H1 (cell line): ENCODE measurements around the gene NCF2. TPM values are rescaled to one million over a fixed set of nuclear protein-coding genes. Genes with fewer than 3 reads are reported as not detected.
A peak's percentile ranks its signal among the peaks of the same experiment; 100 is the strongest.

Experiments used
- CTBP2 ChIP-seq: IDR thresholded peaks from 2 replicates; pipeline ENCODE4 v1.7.0; 2011; ENCODE audit warnings: borderline replicate concordance, mild to moderate bottlenecking, moderate library complexity, mixed read lengths, low read length; ENCODE audit not compliant: insufficient read depth, insufficient read length
- KDM4A ChIP-seq: IDR thresholded peaks from one replicate; pipeline ENCODE4 v1.7.1; 2012; ENCODE audit warnings: low read depth, mild to moderate bottlenecking, moderate library complexity, low read length, inconsistent platforms; ENCODE audit not compliant: severe bottlenecking
- POU5F1 ChIP-seq: IDR thresholded peaks from 2 replicates; pipeline ENCODE4 v1.6.1; 2011; ENCODE audit warnings: low read depth, mild to moderate bottlenecking, low read length, moderate library complexity
- TAF1 ChIP-seq: IDR thresholded peaks from 2 replicates; pipeline ENCODE4 v1.6.1; 2011; ENCODE audit warnings: mild to moderate bottlenecking, low read depth, low read length
- polyA plus RNA-seq, 7 experiments: library from polyadenylated mRNA; depleted of rRNA in 3 of 7; stranded (reverse) in 5 of 7; unstranded in 2 of 7; fragments of >200 nt in 5 of 7; fragments of 200-250 nt in 2 of 7; gene quantifications; 1 replicate in 5 of 7; 2 replicates in 1 of 7; 4 replicates in 1 of 7; pipeline versions ENCODE4 v1.2.1 to v1.2.3, GENCODE V29; 2011 to 2013; ENCODE audit warnings: missing spikeins in 2 of 7, mixed read lengths in 2 of 7
- total RNA-seq: library from RNA; stranded (reverse); fragmentation: NEBNext Ultra II Directional; extraction: Animal tissue kit (Norgen Biotek cat#: 25700); gene quantifications from 2 replicates; pipeline ENCODE4 v1.2.1, GENCODE V29; 2021
- TF ChIP-seq, protein P1 (sequence below): fragments of 300-600 bp; sonication (generic); IDR thresholded peaks from 2 replicates; pipeline ENCODE4 v1.7.1; 2012; ENCODE audit warnings: low read length, moderate library complexity, mild to moderate bottlenecking, inconsistent platforms; ENCODE audit not compliant: insufficient replicate concordance
- TF ChIP-seq, protein P2 (sequence below): IDR thresholded peaks from 2 replicates; pipeline ENCODE4 v1.6.1; 2012; ENCODE audit warnings: inconsistent platforms

Gene NCF2
- total and polyA plus RNA-seq, 2 of the 8 experiments (the other 6 are each of a cell fraction or from before 2014, with no cell fraction given), result not detected

DNA sequence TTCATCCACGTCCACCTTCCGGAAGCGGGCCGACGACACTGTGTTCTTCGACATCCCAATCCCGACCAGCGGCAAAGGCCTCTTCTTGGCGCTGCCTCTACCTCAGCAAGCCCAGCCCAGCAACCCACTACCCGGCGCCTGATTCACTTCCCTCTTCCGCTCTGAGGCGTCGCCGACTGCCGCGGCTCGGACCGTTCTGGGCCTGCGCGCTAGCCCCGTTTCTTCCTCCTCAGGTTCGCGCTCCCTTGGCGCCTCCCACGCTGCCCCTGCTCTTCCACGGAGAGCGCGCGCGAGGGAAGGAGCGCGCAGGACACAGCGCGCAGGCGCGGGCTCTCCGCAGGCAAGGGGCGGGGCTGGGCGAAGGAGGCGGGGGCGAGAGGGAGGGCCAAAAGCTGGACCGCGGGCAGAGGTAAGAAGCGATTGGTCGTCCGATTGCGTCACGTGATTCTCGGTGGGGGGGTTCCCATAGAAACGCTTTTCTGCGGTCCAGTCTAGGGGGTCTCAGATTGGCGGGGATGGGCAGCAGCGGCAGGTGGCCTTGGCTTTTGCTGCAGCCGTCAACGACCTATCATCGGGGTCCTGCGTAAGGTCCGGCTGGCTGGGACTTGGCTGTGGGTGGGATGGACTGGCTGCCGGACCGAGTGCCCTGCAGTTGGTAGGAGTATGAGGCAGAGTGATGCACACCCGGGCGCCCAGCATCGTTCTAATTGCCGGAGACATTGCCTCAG, 45.5 kb upstream of the NCF2 start, which contains the start of gene ARPC5 (continued):
- TF ChIP-seq, protein P1, sequence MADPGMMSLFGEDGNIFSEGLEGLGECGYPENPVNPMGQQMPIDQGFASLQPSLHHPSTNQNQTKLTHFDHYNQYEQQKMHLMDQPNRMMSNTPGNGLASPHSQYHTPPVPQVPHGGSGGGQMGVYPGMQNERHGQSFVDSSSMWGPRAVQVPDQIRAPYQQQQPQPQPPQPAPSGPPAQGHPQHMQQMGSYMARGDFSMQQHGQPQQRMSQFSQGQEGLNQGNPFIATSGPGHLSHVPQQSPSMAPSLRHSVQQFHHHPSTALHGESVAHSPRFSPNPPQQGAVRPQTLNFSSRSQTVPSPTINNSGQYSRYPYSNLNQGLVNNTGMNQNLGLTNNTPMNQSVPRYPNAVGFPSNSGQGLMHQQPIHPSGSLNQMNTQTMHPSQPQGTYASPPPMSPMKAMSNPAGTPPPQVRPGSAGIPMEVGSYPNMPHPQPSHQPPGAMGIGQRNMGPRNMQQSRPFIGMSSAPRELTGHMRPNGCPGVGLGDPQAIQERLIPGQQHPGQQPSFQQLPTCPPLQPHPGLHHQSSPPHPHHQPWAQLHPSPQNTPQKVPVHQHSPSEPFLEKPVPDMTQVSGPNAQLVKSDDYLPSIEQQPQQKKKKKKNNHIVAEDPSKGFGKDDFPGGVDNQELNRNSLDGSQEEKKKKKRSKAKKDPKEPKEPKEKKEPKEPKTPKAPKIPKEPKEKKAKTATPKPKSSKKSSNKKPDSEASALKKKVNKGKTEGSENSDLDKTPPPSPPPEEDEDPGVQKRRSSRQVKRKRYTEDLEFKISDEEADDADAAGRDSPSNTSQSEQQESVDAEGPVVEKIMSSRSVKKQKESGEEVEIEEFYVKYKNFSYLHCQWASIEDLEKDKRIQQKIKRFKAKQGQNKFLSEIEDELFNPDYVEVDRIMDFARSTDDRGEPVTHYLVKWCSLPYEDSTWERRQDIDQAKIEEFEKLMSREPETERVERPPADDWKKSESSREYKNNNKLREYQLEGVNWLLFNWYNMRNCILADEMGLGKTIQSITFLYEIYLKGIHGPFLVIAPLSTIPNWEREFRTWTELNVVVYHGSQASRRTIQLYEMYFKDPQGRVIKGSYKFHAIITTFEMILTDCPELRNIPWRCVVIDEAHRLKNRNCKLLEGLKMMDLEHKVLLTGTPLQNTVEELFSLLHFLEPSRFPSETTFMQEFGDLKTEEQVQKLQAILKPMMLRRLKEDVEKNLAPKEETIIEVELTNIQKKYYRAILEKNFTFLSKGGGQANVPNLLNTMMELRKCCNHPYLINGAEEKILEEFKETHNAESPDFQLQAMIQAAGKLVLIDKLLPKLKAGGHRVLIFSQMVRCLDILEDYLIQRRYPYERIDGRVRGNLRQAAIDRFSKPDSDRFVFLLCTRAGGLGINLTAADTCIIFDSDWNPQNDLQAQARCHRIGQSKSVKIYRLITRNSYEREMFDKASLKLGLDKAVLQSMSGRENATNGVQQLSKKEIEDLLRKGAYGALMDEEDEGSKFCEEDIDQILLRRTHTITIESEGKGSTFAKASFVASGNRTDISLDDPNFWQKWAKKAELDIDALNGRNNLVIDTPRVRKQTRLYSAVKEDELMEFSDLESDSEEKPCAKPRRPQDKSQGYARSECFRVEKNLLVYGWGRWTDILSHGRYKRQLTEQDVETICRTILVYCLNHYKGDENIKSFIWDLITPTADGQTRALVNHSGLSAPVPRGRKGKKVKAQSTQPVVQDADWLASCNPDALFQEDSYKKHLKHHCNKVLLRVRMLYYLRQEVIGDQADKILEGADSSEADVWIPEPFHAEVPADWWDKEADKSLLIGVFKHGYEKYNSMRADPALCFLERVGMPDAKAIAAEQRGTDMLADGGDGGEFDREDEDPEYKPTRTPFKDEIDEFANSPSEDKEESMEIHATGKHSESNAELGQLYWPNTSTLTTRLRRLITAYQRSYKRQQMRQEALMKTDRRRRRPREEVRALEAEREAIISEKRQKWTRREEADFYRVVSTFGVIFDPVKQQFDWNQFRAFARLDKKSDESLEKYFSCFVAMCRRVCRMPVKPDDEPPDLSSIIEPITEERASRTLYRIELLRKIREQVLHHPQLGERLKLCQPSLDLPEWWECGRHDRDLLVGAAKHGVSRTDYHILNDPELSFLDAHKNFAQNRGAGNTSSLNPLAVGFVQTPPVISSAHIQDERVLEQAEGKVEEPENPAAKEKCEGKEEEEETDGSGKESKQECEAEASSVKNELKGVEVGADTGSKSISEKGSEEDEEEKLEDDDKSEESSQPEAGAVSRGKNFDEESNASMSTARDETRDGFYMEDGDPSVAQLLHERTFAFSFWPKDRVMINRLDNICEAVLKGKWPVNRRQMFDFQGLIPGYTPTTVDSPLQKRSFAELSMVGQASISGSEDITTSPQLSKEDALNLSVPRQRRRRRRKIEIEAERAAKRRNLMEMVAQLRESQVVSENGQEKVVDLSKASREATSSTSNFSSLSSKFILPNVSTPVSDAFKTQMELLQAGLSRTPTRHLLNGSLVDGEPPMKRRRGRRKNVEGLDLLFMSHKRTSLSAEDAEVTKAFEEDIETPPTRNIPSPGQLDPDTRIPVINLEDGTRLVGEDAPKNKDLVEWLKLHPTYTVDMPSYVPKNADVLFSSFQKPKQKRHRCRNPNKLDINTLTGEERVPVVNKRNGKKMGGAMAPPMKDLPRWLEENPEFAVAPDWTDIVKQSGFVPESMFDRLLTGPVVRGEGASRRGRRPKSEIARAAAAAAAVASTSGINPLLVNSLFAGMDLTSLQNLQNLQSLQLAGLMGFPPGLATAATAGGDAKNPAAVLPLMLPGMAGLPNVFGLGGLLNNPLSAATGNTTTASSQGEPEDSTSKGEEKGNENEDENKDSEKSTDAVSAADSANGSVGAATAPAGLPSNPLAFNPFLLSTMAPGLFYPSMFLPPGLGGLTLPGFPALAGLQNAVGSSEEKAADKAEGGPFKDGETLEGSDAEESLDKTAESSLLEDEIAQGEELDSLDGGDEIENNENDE, result no peak
- TF ChIP-seq, protein P2, sequence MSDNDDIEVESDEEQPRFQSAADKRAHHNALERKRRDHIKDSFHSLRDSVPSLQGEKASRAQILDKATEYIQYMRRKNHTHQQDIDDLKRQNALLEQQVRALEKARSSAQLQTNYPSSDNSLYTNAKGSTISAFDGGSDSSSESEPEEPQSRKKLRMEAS, result peak; percentile 73
- TF ChIP-seq CTBP2 (peak; percentile 98), KDM4A (peak; percentile 88), TAF1 (peak; percentile 27; the same call in 1 of the 2 replicates), POU5F1 (no peak)
